Stimulated activated CD4-positive, alpha-beta T cell treated with anti-CD3 and anti-CD28 coated beads, Interleukin-1b, Interleukin-23, amount 100 ng/mL, for 24 hours (primary cell): Measurements from ENCODE around the gene AK4.

Experiments used
- DNase-seq, 4 experiments: peaks; one replicate each; pipeline ENCODE4 v3.0.0-alpha.2; 2020; ENCODE audit warnings: low read depth in 4 of 4, low spot score in 1 of 4

Gene AK4

DNA sequence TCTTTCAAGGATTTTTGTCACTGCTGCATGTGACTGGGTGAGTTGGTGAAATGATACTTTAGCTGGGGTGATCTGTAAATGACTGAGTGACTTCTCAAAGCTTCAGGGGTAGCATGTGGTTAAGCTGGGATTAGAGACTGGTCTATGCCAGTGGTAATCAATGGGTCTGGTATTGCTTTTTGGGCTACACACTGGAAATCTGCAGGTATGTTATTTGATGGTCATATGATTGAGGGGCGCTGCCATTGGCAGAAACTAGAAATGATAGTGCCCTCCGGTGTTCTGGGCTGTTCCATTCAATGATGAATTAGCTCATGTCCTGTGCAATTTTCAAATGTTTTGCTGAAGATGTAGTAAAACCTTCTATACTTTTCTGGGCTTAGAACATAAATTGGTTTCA is 121.6 kb downstream of the AK4 start:
- no peak for DNase-seq

DNA sequence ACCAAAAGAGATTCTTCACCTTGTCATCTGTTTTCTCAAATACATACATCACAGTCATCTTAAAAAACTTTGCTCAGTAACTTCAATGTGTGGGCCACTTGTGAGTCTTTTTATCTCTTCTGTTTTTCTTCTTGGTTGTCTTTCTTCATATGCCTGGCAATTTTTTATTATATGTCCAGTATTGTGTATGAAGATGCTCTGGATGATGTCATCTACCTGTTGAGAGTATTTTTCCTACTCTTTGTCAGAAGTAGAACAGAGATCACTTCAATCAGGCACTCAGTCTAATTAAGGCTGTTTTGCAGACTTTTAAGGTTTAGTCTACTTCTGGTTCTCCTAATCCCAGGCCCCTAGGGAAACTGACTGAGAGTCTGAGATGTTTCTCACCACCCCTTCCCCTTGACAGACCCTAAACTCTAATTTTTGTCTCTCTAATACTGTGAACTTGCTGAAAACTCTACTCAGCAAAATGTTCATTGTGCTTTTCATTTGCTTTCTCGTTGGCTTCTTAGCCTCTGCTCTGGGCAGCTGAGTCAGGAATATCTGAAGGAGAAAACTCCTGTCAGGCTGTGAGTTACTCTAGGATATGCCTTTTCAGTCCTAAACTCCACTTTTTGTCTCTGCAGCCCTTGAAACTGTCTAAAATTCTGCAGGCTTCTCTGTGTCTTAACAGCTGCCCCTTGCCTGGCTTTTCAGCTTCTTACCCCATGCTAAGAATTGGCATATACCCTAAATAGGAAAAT is 128.4 kb downstream of the AK4 start:
- no peak for DNase-seq

DNA sequence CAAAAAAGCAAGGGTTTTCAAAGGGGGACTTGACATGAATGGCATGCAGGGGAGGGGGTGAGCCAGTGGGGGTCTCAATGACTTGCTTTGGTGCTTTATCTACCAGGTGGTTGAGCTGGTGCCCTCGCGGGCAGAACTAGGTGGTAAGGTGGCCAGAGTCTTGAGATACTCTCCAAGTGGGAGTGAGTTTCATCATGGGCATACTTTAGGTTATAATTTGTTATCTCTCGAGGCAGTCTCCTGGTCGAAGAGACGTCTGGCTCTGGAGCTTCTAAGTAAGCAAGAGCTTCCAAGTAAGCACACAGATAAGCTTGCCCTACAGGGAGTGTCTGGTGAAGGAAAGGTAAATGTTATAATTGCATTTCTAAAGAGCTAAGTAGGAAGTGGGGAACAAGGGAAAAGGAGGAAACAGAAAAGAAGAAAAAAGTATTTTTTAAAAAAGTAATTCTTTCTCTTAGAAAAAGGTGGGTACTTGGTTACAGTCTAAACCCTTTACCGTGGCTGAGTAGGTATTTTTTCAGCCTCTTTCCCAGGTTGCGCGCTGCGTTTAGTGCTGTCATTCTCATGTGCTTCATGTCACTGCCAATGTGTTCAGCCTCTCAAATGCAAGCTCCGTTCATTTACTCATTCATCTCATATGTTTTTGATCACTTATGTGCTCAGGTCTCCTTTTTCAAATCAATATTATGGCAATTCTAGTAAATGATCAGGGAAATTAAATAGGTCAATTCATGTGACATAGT is 129.8 kb downstream of the AK4 start:
- no peak for DNase-seq

- DNase-seq, result no peak
Measured at GRCh38 chr1:65278376-65279069, 130.5 kb downstream of the AK4 start.

DNA sequence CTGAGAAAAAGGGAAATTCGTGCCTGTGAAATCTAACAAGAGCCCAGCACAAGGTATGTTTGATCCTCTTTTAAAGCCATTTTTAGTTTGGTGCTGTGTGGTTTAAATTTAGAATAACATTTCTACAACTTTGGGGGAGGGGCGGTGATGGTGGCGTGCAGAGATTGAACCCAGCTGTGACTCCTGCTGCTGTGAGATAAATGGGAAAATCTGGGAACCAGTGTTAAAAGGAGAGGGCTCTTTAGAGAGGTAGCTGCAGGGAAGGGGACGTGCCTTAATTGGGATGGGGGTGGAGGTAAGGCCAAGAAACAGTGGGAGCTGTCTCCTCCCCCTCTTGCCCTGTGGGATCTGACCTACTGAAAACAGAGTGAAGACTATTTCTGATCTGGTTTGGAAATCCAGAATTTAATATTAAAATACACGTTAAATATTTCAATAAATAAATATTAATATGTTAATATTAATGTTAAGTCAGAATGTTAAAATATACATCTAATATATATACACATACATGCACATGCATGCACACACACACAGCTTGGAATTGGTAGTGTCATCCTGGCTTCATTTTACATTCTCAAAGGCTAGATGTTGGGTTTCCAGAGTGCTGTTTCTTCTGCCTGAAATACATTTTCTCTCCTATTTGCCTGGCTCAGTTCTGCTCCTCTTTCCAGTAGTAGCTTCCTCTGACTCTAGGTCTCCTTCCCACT is 131.2 kb downstream of the AK4 start:
- DNase-seq, result no peak
